Kidney (tissue), 14 donors: ENCODE data around the gene OPN1SW. TPM values are rescaled to one million over a fixed set of nuclear protein-coding genes. Genes with fewer than 3 reads are reported as not detected.

Source experiments
- DNase-seq, 5 donors: peaks; one replicate each; pipeline ENCODE4 v3.0.0-alpha.2; 2013 to 2020
- FAIRE-seq: peaks from 2 replicates; lab custom pipeline; 2012; peaks lifted over from hg19 to GRCh38; lab: Jason Lieb, UNC
- H3K27ac ChIP-seq, 2 donors: one replicate each; pipeline ENCODE4 v1.7.0; 2013; ENCODE audit warnings: low read depth in 2 of 2, low read length in 2 of 2, inconsistent platforms in 1 of 2
- H3K27me3 ChIP-seq: one replicate; pipeline ENCODE4 v1.7.1; 2013; ENCODE audit warnings: low read length, inconsistent platforms; ENCODE audit not compliant: control insufficient read depth, insufficient read depth
- H3K36me3 ChIP-seq, 3 donors: one replicate each; pipeline versions ENCODE4 v1.7.0 to v1.7.1; 2013; ENCODE audit warnings: low read length in 3 of 3, control low read depth in 1 of 3, inconsistent platforms in 1 of 3; ENCODE audit not compliant: insufficient read depth in 3 of 3, control insufficient read depth in 2 of 3
- H3K4me1 ChIP-seq, 3 donors: one replicate each; pipeline versions ENCODE4 v1.7.0 to v1.7.1; 2013; ENCODE audit warnings: low read length in 3 of 3, inconsistent platforms in 1 of 3, low read depth in 1 of 3; ENCODE audit not compliant: control insufficient read depth in 2 of 3, insufficient read depth in 2 of 3
- H3K4me3 ChIP-seq, 3 donors: one replicate each; pipeline versions ENCODE4 v1.7.0 to v1.8.1; 2013; ENCODE audit warnings: low read length in 3 of 3, control low read depth in 1 of 3, inconsistent platforms in 1 of 3
- H3K9ac ChIP-seq, 3 donors: one replicate each; pipeline versions ENCODE4 v1.7.0 to v1.7.1; 2013; ENCODE audit warnings: low read length in 3 of 3, control low read depth in 1 of 3, inconsistent platforms in 1 of 3
- H3K9me3 ChIP-seq, 3 donors: one replicate each; pipeline versions ENCODE4 v1.7.0 to v1.7.1; 2013; ENCODE audit warnings: low read length in 3 of 3, control low read depth in 1 of 3, inconsistent platforms in 1 of 3; ENCODE audit not compliant: control insufficient read depth in 2 of 3, insufficient read depth in 1 of 3
- intact Hi-C: fragments of 100-400 bp; cut with DNase I; formaldehyde crosslinking; loops from one replicate; pipeline ENCODE4 v1.11.1; 2022
- polyA plus RNA-seq: library from polyadenylated mRNA; stranded (reverse); fragments of 350-450 nt; fragmentation: Illumina TruSeq; extraction: RNeasy Lipid Tissue Mini Kit (QIAGEN cat#74804); gene quantifications from one replicate; pipeline ENCODE4 v1.2.3, GENCODE V29; 2014; ENCODE audit warnings: low read depth, low replicate concordance; ENCODE audit not compliant: insufficient read depth
- total RNA-seq: library from RNA; stranded (reverse); fragmentation: NEBNext Ultra II Directional; extraction: Animal tissue kit (Norgen Biotek cat#: 25700); gene quantifications from one replicate; pipeline ENCODE4 v1.2.1, GENCODE V29; 2021
- TF ChIP-seq, protein P1 (sequence below): IDR thresholded peaks from 3 replicates; pipeline ENCODE4 v1.5.1; 2012; ENCODE audit warnings: mild to moderate bottlenecking, moderate library complexity, borderline replicate concordance; ENCODE audit not compliant: insufficient read depth; ENCODE audit errors: extremely low read depth
- donor health status: control.
- donor health status: control.
- donor health status: control.
- donor health status: control.
- donor health status: control.
- donor health status: DM: yes; HTN: yes; CAD: no.
- donor health status: Normal renal cell carcinoma (clear cell type).

Gene OPN1SW
- total and polyA plus RNA-seq, 2 donors from 2014 or later: not detected

DNA sequence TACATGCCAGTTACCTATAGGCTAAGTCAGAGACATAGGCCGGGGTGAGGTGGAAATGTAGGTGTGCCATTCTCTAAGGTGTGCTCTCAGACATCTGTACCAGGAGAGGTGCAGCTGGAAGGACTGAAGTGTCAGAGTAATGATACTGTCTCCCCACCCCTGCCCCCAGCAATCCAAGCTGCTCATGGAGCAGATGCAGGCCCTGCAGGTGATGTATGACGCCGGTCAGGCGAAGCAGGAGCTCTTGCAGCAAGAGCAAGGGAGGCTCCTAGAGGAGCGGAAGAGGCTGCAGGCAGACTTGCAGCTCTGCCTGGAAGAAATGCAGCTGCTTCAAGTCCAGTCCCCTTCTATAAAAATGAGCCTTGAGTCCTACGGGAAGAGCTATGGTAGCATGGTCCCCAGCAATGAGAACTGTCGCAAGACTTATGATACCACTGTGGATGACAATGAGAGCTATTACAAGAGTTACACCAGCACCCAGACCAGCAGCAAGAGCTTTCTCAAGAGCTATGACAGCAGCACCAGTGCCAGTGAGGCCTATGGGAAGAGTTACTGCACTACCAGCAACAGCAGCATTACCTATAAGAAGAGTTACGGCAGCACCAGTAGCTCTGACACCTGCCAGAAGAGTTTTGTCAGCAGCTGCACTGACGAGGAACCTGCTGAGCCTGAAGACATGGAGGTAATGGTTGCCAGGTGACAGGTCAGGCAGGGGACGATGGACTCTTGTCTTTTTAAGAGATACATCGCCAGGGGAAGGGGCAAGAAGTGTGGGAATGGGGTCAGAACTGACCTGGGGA is 36.2 kb upstream of the OPN1SW start:
- intact Hi-C loops: no loop called here
- DNase-seq (no peak), FAIRE-seq (no peak)
- Histone ChIP-seq H3K4me3 (no peak overlapping the region), H3K9me3 (no peaks in the 10 kb centered on the region), H3K27me3 (no peaks in the 10 kb centered on the region), H3K36me3 (no peaks in the 10 kb centered on the region), H3K9ac (no peak overlapping the region), H3K4me1 (no peaks in the 10 kb centered on the region), H3K27ac (no peak overlapping the region)
- TF ChIP-seq, protein P1, sequence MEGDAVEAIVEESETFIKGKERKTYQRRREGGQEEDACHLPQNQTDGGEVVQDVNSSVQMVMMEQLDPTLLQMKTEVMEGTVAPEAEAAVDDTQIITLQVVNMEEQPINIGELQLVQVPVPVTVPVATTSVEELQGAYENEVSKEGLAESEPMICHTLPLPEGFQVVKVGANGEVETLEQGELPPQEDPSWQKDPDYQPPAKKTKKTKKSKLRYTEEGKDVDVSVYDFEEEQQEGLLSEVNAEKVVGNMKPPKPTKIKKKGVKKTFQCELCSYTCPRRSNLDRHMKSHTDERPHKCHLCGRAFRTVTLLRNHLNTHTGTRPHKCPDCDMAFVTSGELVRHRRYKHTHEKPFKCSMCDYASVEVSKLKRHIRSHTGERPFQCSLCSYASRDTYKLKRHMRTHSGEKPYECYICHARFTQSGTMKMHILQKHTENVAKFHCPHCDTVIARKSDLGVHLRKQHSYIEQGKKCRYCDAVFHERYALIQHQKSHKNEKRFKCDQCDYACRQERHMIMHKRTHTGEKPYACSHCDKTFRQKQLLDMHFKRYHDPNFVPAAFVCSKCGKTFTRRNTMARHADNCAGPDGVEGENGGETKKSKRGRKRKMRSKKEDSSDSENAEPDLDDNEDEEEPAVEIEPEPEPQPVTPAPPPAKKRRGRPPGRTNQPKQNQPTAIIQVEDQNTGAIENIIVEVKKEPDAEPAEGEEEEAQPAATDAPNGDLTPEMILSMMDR: no peak

- no peak overlapping the region for H3K27ac ChIP-seq
- intact Hi-C loops: no loop called here
- no peaks in the 10 kb centered on the region for H3K9me3 ChIP-seq
- H3K4me1 ChIP-seq: no peaks in the 10 kb centered on the region
- no peak overlapping the region for H3K9ac ChIP-seq
- no peak overlapping the region for H3K4me3 ChIP-seq
- no peak for FAIRE-seq
- TF ChIP-seq, protein P1: no peak
- DNase-seq: no peak
- no peaks in the 10 kb centered on the region for H3K27me3 ChIP-seq
- no peaks in the 10 kb centered on the region for H3K36me3 ChIP-seq
Measured at GRCh38 chr7:128810997-128811396, 35.4 kb upstream of the OPN1SW start.

GRCh38 chr7:128810473-128810872 is 34.9 kb upstream of the OPN1SW start:
- Histone ChIP-seq H3K9me3 (no peaks in the 10 kb centered on the region), H3K9ac (no peak overlapping the region), H3K4me1 (no peaks in the 10 kb centered on the region), H3K27ac (no peak overlapping the region), H3K27me3 (no peaks in the 10 kb centered on the region), H3K4me3 (no peak overlapping the region), H3K36me3 (no peaks in the 10 kb centered on the region)
- intact Hi-C loops: no loop called here
- no peak for FAIRE-seq
- TF ChIP-seq, protein P1: no peak
- DNase-seq: no peak
